SK-N-SH treated with all-trans-retinoic acid at 6 μM for 48 hours (cell line): ENCODE results near the gene TTC39C.

ENCODE experiments used
- ATAC-seq: fragments of 200-7000 bp; cut with Tn5 transposase; 3 replicates; pipeline ENCODE4 v1.9.1; 2020; ENCODE audit warnings: mild to moderate bottlenecking, moderate library complexity
- ARNTL ChIP-seq: fragments of 450-650 bp; formaldehyde crosslinking; IDR thresholded peaks from 2 replicates; pipeline ENCODE4 v1.5.0; 2020; ENCODE audit warnings: low read depth, mild to moderate bottlenecking, moderate library complexity, borderline replicate concordance
- BACH2 ChIP-seq: fragments of 250-450 bp; sonication (Bioruptor Pico); IDR thresholded peaks from 2 replicates; pipeline ENCODE4 v1.9.0; 2021; ENCODE audit warnings: mild to moderate bottlenecking, borderline replicate concordance
- CSDC2 ChIP-seq: fragments of 250-450 bp; sonication (Bioruptor Pico); IDR thresholded peaks from 2 replicates; pipeline ENCODE4 v1.5.0; 2020; ENCODE audit warnings: mild to moderate bottlenecking, moderate library complexity
- ESRRG ChIP-seq: fragments of 250-450 bp; sonication (Bioruptor Pico); IDR thresholded peaks from 2 replicates; pipeline ENCODE4 v1.6.1; 2021; ENCODE audit warnings: mild to moderate bottlenecking
- GLIS3 ChIP-seq: fragments of 250-450 bp; sonication (Bioruptor Pico); IDR thresholded peaks from 2 replicates; pipeline ENCODE4 v1.5.0; 2020; ENCODE audit warnings: mild to moderate bottlenecking, moderate library complexity
- OSR1 ChIP-seq: fragments of 250-450 bp; sonication (Bioruptor Pico); IDR thresholded peaks from 2 replicates; pipeline ENCODE4 v1.8.0; 2022; ENCODE audit warnings: moderate library complexity, mild to moderate bottlenecking, inconsistent platforms
- PPARA ChIP-seq: fragments of 250-450 bp; sonication (Bioruptor Pico); IDR thresholded peaks from 2 replicates; pipeline ENCODE4 v1.5.0; 2020; ENCODE audit warnings: mild to moderate bottlenecking, borderline replicate concordance
- RARB ChIP-seq: fragments of 250-450 bp; sonication (Bioruptor Pico); IDR thresholded peaks from 2 replicates; pipeline ENCODE4 v1.8.0; 2021; ENCODE audit warnings: mild to moderate bottlenecking, moderate library complexity
- SNAI2 ChIP-seq: fragments of 250-450 bp; sonication (Bioruptor Pico); IDR thresholded peaks from 2 replicates; pipeline ENCODE4 v1.5.0; 2020; ENCODE audit warnings: mild to moderate bottlenecking, moderate library complexity
- TCF4 ChIP-seq: fragments of 250-450 bp; sonication (Bioruptor Pico); IDR thresholded peaks from 2 replicates; pipeline ENCODE4 v1.8.0; 2021; ENCODE audit warnings: mild to moderate bottlenecking, moderate library complexity, borderline replicate concordance
- TOX ChIP-seq: fragments of 250-450 bp; sonication (Bioruptor Pico); IDR thresholded peaks from 2 replicates; pipeline ENCODE4 v1.8.0; 2021; ENCODE audit warnings: mild to moderate bottlenecking, moderate library complexity, borderline replicate concordance
- ZC3H10 ChIP-seq: fragments of 250-450 bp; sonication (Bioruptor Pico); IDR thresholded peaks from 2 replicates; pipeline ENCODE4 v1.5.1; 2021; ENCODE audit warnings: mild to moderate bottlenecking, moderate library complexity
- ZFP3 ChIP-seq: fragments of 250-450 bp; sonication (Bioruptor Pico); IDR thresholded peaks from 2 replicates; pipeline ENCODE4 v1.5.0; 2020; ENCODE audit warnings: mild to moderate bottlenecking, moderate library complexity
- ZFP30 ChIP-seq: fragments of 450-650 bp; formaldehyde crosslinking; IDR thresholded peaks from 2 replicates; pipeline ENCODE4 v1.5.0; 2022; ENCODE audit warnings: mild to moderate bottlenecking, moderate library complexity
- ZNF565 ChIP-seq: fragments of 450-650 bp; formaldehyde crosslinking; conservative IDR thresholded peaks from 2 replicates; pipeline ENCODE4 v1.5.0; 2020; ENCODE audit warnings: low read depth, mild to moderate bottlenecking, moderate library complexity
- ZNF70 ChIP-seq: fragments of 450-650 bp; formaldehyde crosslinking; IDR thresholded peaks from 2 replicates; pipeline ENCODE4 v1.5.0; 2020; ENCODE audit warnings: mild to moderate bottlenecking, moderate library complexity
- ZNF8 ChIP-seq: fragments of 450-650 bp; formaldehyde crosslinking; IDR thresholded peaks from 2 replicates; pipeline ENCODE4 v1.5.0; 2020; ENCODE audit warnings: mild to moderate bottlenecking, moderate library complexity
- TF ChIP-seq, protein P1 (sequence below): fragments of 250-450 bp; sonication (Bioruptor Pico); IDR thresholded peaks from 2 replicates; pipeline ENCODE4 v1.5.1; 2021; ENCODE audit warnings: mild to moderate bottlenecking, moderate library complexity
- TF ChIP-seq, protein P2 (sequence below): fragments of 250-450 bp; sonication (Bioruptor Pico); IDR thresholded peaks from 2 replicates; pipeline ENCODE4 v1.5.0; 2020; ENCODE audit warnings: mild to moderate bottlenecking, moderate library complexity
- TF ChIP-seq, protein P3 (sequence below): fragments of 250-450 bp; sonication (Bioruptor Pico); IDR thresholded peaks from 2 replicates; pipeline ENCODE4 v1.8.0; 2020; ENCODE audit warnings: mild to moderate bottlenecking, moderate library complexity, borderline replicate concordance
- TF ChIP-seq, protein P4 (sequence below): fragments of 250-450 bp; sonication (Bioruptor Pico); IDR thresholded peaks from 2 replicates; pipeline ENCODE4 v1.8.0; 2021; ENCODE audit warnings: low read depth, mild to moderate bottlenecking, moderate library complexity, borderline replicate concordance

Gene TTC39C

DNA sequence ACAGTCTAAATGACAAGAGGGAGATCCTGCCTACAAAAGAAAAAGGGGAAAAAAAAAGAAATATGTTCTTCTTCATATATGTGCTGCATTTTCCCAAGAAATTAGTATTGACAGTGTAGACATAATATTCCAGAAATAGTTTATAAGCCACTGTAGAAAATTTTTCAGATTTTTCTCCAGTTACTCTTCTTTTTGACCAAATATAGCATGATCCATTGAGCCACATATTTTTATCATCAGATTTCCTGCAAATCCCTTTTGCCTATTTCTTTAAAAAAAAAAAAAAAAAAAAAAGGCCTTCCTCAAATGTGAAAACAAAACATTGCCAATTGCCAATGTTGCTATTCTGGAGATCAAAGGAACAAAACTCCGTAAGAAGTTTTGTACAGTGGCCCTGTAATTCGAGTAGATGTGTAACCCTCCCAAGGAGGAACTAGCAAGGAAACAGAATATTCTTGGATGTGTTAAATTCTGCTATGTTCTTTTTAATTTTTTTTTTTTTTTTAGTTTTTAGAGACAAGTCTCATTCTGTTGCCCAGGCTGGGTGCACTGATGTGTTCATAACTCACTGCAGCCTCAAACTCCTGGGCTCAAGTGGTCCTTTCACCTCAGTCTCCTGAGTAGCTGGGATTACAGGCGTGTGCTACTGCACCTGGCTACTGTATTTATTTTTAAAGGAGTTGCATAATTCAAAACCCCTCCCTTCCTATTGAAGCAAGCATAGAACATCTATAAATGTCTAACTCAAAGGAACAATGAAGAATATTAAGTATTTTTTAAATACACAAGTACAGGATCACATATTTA, 111.8 kb downstream of the TTC39C start:
- TF ChIP-seq PPARA (CRISPR knock-in tag) (no peak), OSR1 (CRISPR knock-in tag) (no peak), RARB (CRISPR knock-in tag) (no peak), BACH2 (CRISPR knock-in tag) (no peak), ARNTL (no peak), TOX (CRISPR knock-in tag) (no peak), ZFP3 (no peak), TCF4 (CRISPR knock-in tag) (no peak), ESRRG (no peak), SNAI2 (CRISPR knock-in tag) (no peak), CSDC2 (CRISPR knock-in tag) (no peak), ZNF70 (CRISPR knock-in tag) (no peak), ZNF8 (CRISPR knock-in tag) (no peak), ZNF565 (CRISPR knock-in tag) (no peak), ZC3H10 (no peak), GLIS3 (CRISPR knock-in tag) (no peak)
- TF ChIP-seq, protein P1, sequence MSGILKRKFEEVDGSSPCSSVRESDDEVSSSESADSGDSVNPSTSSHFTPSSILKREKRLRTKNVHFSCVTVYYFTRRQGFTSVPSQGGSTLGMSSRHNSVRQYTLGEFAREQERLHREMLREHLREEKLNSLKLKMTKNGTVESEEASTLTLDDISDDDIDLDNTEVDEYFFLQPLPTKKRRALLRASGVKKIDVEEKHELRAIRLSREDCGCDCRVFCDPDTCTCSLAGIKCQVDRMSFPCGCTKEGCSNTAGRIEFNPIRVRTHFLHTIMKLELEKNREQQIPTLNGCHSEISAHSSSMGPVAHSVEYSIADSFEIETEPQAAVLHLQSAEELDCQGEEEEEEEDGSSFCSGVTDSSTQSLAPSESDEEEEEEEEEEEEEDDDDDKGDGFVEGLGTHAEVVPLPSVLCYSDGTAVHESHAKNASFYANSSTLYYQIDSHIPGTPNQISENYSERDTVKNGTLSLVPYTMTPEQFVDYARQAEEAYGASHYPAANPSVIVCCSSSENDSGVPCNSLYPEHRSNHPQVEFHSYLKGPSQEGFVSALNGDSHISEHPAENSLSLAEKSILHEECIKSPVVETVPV (CRISPR knock-in tag) = no peak
- TF ChIP-seq, protein P2, sequence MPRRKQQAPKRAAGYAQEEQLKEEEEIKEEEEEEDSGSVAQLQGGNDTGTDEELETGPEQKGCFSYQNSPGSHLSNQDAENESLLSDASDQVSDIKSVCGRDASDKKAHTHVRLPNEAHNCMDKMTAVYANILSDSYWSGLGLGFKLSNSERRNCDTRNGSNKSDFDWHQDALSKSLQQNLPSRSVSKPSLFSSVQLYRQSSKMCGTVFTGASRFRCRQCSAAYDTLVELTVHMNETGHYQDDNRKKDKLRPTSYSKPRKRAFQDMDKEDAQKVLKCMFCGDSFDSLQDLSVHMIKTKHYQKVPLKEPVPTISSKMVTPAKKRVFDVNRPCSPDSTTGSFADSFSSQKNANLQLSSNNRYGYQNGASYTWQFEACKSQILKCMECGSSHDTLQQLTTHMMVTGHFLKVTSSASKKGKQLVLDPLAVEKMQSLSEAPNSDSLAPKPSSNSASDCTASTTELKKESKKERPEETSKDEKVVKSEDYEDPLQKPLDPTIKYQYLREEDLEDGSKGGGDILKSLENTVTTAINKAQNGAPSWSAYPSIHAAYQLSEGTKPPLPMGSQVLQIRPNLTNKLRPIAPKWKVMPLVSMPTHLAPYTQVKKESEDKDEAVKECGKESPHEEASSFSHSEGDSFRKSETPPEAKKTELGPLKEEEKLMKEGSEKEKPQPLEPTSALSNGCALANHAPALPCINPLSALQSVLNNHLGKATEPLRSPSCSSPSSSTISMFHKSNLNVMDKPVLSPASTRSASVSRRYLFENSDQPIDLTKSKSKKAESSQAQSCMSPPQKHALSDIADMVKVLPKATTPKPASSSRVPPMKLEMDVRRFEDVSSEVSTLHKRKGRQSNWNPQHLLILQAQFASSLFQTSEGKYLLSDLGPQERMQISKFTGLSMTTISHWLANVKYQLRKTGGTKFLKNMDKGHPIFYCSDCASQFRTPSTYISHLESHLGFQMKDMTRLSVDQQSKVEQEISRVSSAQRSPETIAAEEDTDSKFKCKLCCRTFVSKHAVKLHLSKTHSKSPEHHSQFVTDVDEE = no peak
- TF ChIP-seq, protein P3, sequence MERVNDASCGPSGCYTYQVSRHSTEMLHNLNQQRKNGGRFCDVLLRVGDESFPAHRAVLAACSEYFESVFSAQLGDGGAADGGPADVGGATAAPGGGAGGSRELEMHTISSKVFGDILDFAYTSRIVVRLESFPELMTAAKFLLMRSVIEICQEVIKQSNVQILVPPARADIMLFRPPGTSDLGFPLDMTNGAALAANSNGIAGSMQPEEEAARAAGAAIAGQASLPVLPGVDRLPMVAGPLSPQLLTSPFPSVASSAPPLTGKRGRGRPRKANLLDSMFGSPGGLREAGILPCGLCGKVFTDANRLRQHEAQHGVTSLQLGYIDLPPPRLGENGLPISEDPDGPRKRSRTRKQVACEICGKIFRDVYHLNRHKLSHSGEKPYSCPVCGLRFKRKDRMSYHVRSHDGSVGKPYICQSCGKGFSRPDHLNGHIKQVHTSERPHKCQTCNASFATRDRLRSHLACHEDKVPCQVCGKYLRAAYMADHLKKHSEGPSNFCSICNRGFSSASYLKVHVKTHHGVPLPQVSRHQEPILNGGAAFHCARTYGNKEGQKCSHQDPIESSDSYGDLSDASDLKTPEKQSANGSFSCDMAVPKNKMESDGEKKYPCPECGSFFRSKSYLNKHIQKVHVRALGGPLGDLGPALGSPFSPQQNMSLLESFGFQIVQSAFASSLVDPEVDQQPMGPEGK (CRISPR knock-in tag) = no peak
- TF ChIP-seq, protein P4, sequence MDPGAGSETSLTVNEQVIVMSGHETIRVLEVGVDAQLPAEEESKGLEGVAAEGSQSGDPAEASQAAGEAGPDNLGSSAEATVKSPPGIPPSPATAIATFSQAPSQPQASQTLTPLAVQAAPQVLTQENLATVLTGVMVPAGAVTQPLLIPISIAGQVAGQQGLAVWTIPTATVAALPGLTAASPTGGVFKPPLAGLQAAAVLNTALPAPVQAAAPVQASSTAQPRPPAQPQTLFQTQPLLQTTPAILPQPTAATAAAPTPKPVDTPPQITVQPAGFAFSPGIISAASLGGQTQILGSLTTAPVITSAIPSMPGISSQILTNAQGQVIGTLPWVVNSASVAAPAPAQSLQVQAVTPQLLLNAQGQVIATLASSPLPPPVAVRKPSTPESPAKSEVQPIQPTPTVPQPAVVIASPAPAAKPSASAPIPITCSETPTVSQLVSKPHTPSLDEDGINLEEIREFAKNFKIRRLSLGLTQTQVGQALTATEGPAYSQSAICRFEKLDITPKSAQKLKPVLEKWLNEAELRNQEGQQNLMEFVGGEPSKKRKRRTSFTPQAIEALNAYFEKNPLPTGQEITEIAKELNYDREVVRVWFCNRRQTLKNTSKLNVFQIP (CRISPR knock-in tag) = no peak

DNA sequence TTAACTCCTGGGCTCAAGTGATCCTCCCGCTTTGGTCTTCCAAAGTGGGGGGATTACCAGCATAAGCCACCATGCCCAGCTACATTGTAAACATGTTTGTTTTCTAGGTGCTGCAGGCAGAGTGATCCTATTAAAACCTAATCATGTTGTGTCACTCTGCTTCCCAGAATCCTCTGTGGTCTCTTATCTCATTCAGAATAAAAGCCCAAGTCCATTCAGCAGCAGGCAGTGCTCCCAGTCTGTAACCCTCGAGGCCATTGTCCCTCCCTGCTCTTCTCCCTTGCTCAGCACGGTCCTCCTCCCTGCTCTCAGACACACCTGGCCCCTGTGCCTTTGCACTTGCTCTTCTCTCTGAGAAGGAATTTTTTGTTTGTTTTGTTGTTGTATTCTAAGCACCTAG, 113.2 kb downstream of the TTC39C start:
- TF ChIP-seq SNAI2 (CRISPR knock-in tag) (no peak), CSDC2 (CRISPR knock-in tag) (no peak), ZNF70 (CRISPR knock-in tag) (no peak), TOX (CRISPR knock-in tag) (no peak), ZNF8 (CRISPR knock-in tag) (no peak), TCF4 (CRISPR knock-in tag) (no peak), OSR1 (CRISPR knock-in tag) (no peak), ZFP30 (CRISPR knock-in tag) (no peak), ZNF565 (CRISPR knock-in tag) (no peak), GLIS3 (CRISPR knock-in tag) (no peak), BACH2 (CRISPR knock-in tag) (no peak)
- TF ChIP-seq, protein P4 (CRISPR knock-in tag) = no peak
- TF ChIP-seq, protein P1 (CRISPR knock-in tag) = no peak
- TF ChIP-seq, protein P3 (CRISPR knock-in tag) = no peak
- TF ChIP-seq, protein P2 = no peak
- no peak for ATAC-seq

More for the DNA sequence above, 111.8 kb downstream of the TTC39C start:
- peak; percentile 56; the same call in 2 of the 3 replicates for ATAC-seq
